Loucy (cell line): ENCODE results near the gene EFCAB9.

ENCODE experiments used
- EZH2phosphoT487 ChIP-seq: fragments of 200-600 bp; IDR thresholded peaks from 2 replicates; pipeline ENCODE4 v1.6.1; 2018; ENCODE audit warnings: antibody characterized with exemption, mild to moderate bottlenecking, moderate library complexity, borderline replicate concordance
- TF ChIP-seq, protein P1 (sequence below): fragments of 200-600 bp; sonication (generic); conservative IDR thresholded peaks from 2 replicates; pipeline ENCODE4 v1.5.1; 2014; ENCODE audit warnings: mild to moderate bottlenecking, antibody characterized with exemption, low read length

DNA sequence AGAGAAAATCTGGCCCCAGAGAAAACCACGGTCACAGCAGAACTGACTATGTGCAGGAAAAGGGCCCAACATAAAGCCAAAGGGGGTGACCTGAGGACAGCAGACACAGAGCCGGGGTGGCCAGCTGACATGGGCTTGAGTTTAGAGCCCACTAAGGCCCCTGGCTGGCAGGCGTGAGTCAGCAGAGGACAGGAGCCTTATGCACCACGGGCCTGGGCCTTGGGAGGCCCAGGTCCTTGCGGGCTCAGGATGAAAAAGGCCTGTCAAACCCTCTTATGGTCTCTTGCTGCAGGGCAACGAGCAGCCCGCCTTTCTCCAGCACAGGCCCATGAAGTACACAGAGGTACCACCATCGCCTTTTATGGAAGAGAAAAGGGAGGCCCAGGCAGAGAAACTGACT is 25.7 kb upstream of the EFCAB9 start:
- TF ChIP-seq, protein P1, sequence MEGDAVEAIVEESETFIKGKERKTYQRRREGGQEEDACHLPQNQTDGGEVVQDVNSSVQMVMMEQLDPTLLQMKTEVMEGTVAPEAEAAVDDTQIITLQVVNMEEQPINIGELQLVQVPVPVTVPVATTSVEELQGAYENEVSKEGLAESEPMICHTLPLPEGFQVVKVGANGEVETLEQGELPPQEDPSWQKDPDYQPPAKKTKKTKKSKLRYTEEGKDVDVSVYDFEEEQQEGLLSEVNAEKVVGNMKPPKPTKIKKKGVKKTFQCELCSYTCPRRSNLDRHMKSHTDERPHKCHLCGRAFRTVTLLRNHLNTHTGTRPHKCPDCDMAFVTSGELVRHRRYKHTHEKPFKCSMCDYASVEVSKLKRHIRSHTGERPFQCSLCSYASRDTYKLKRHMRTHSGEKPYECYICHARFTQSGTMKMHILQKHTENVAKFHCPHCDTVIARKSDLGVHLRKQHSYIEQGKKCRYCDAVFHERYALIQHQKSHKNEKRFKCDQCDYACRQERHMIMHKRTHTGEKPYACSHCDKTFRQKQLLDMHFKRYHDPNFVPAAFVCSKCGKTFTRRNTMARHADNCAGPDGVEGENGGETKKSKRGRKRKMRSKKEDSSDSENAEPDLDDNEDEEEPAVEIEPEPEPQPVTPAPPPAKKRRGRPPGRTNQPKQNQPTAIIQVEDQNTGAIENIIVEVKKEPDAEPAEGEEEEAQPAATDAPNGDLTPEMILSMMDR, result no peak
- TF ChIP-seq EZH2phosphoT487, result no peak
